Duodenal mucosa (tissue), 2 donors: ENCODE measurements around the gene TGFBR3.

Experiments used
- H3K27ac ChIP-seq: one replicate; pipeline ENCODE4 v1.7.0; 2013; ENCODE audit warnings: low read depth, low read length
- H3K27me3 ChIP-seq, 2 donors: one replicate each; pipeline ENCODE4 v1.7.0; 2013; ENCODE audit warnings: low read length in 2 of 2, control low read depth in 1 of 2; ENCODE audit not compliant: insufficient read depth in 2 of 2, control insufficient read depth in 1 of 2
- H3K36me3 ChIP-seq, 2 donors: one replicate each; pipeline ENCODE4 v1.7.0; 2013; ENCODE audit warnings: low read length in 2 of 2, control low read depth in 1 of 2; ENCODE audit not compliant: insufficient read depth in 2 of 2, control insufficient read depth in 1 of 2
- H3K4me1 ChIP-seq, 2 donors: one replicate each; pipeline ENCODE4 v1.7.0; 2013; ENCODE audit warnings: low read length in 2 of 2, control low read depth in 1 of 2; ENCODE audit not compliant: insufficient read depth in 2 of 2, control insufficient read depth in 1 of 2
- H3K4me3 ChIP-seq, 2 donors: one replicate each; pipeline ENCODE4 v1.7.0; 2013; ENCODE audit warnings: low read length in 2 of 2, low read depth in 1 of 2
- H3K9ac ChIP-seq, 2 donors: one replicate each; pipeline ENCODE4 v1.7.0; 2013; ENCODE audit warnings: low read length in 2 of 2, low read depth in 1 of 2
- H3K9me3 ChIP-seq, 2 donors: one replicate each; pipeline ENCODE4 v1.7.0; 2013; ENCODE audit warnings: low read length in 2 of 2, control low read depth in 1 of 2; ENCODE audit not compliant: control insufficient read depth in 1 of 2

TGFBR3 gene

DNA sequence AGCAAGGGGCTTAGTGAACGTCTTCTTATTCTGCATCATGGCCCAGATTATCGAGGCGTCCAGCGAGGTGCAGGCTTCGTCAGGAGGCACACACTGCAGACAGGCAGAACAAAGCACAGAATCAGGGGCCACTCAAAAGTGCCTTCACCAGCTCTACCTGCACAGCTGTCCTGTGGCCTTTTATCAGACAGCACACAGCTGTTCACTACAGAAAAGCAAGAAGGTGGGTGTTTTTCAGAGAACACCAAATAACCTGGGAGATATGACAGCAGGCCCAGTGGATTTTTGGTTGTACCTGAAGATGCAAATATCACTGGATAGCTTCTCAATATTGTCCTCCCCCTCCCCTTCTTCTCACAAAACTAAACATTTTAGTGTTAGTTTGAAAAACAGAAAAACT is 177.3 kb downstream of the TGFBR3 start:
- Histone ChIP-seq H3K4me3 (no peak overlapping the region), H3K4me1 (peaks cover 0 to 7% of the 10 kb centered on the region in 2 donors), H3K36me3 (peaks cover 0 to 3% of the 10 kb centered on the region in 2 donors), H3K27me3 (no peaks in the 10 kb centered on the region), H3K9me3 (no peaks in the 10 kb centered on the region), H3K27ac (no peak overlapping the region), H3K9ac (no peak overlapping the region)

DNA sequence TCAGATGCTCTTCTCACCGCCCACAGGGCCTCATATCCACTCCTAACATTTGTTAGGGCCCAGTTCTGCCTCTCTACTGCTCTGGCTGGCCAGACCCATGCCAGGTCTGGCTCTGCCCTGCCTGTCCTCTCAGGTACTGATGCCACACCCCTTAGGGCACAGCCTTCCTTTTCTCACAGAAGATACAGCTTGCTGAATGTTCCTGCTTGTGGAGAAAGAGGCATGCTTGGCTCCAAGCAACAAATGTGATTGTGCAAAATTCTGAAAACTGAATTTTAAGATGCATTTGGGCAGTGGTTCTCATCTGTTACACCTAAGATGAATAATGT is 178.1 kb downstream of the TGFBR3 start:
- Histone ChIP-seq H3K4me1 (peaks cover 0 to 1% of the 10 kb centered on the region in 2 donors), H3K27ac (no peak overlapping the region), H3K9me3 (no peaks in the 10 kb centered on the region), H3K4me3 (no peak overlapping the region), H3K27me3 (no peaks in the 10 kb centered on the region), H3K9ac (no peak overlapping the region), H3K36me3 (peaks cover 0 to 3% of the 10 kb centered on the region in 2 donors)

DNA sequence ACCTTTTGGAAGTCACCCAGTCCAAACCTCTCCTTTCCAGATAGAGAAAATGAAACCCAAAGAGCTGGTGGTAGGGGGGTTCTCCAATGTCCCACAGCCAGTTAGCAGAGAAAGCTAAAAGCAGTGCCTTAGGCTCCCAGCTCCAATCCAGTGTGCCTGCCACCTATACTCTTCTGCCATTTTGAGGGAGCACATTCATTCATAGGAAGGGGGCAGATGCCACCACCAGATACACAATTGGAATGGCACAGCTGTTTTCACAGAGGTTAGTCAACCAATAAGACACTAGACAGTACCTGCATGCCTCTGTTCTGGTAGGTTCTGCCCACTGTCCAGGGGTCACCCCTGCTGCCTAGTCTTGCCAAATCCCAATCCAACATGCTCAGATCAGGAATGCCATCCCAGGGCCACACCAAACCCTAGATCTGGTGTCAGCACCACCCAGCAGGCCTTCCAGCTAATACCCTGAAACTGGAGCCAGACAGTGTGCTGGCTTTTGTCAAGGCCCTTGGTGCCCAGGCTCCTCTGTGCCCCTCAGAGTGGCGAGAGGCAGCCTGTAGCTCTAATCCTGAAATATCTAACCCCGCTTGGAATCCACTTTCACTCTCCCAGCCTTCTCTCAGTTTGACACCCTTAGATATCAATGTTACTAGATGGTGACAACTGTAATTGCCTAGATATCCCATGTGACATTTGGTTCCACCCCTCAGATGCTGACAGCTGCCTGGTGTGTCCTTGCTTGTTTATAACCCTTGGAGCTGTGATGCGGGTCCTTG is 178.6 kb downstream of the TGFBR3 start:
- Histone ChIP-seq H3K27me3 (no peaks in the 10 kb centered on the region), H3K27ac (no peak overlapping the region), H3K4me3 (no peak overlapping the region), H3K9ac (no peak overlapping the region), H3K36me3 (peaks cover 0 to 3% of the 10 kb centered on the region in 2 donors), H3K4me1 (no peaks in the 10 kb centered on the region), H3K9me3 (no peaks in the 10 kb centered on the region)

- Histone ChIP-seq H3K4me1 (no peaks in the 10 kb centered on the region), H3K9me3 (no peaks in the 10 kb centered on the region), H3K27me3 (no peaks in the 10 kb centered on the region), H3K27ac (no peak overlapping the region), H3K9ac (no peak overlapping the region), H3K36me3 (peaks cover 0 to 3% of the 10 kb centered on the region in 2 donors), H3K4me3 (no peak overlapping the region)
These were observed 179.6 kb downstream of the TGFBR3 start for GRCh38 chr1:91706140-91706957.

DNA sequence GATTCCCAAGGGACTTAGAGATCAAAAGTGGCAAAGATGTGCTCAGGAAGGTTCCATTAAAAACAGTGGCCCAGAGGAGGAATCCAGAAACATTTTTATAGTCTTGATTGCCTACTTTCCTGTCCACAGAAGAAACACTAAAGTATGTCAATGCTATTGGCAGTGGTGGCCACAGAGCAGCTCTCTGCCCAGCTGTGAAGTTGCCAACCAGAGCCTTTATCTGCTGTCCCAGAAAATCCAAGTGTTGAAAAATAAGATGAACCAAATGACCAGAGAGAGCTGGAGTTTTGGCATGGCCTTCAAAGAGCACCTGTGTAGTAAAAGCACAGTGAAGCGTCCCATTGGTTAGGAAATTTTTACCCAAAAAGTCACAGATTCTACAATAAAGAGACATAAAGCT is 181.2 kb downstream of the TGFBR3 start:
- Histone ChIP-seq H3K27me3 (no peaks in the 10 kb centered on the region), H3K36me3 (no peaks in the 10 kb centered on the region), H3K4me3 (no peak overlapping the region), H3K9me3 (no peaks in the 10 kb centered on the region), H3K27ac (no peak overlapping the region), H3K9ac (no peak overlapping the region), H3K4me1 (no peaks in the 10 kb centered on the region)

DNA sequence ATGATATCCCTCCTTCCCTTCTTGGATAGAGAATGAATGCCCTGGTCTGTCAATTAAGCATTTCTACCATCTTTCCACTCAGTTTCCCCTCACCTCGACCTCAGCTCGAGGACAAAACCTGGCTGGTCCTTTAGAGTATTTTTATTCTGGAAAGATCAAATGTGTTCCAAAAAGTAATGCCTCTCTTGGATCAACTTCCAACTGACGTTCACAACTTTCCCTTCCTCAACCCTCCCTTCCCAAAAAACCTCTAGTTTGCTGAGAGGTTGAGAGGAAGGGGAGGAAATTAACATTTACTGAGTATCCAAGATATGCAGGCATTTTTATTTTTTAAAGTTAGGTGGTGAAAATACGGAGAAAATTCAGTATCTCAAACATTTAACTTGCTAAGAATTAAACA is 182.9 kb downstream of the TGFBR3 start:
- Histone ChIP-seq H3K27ac (no peak overlapping the region), H3K4me1 (no peaks in the 10 kb centered on the region)

DNA sequence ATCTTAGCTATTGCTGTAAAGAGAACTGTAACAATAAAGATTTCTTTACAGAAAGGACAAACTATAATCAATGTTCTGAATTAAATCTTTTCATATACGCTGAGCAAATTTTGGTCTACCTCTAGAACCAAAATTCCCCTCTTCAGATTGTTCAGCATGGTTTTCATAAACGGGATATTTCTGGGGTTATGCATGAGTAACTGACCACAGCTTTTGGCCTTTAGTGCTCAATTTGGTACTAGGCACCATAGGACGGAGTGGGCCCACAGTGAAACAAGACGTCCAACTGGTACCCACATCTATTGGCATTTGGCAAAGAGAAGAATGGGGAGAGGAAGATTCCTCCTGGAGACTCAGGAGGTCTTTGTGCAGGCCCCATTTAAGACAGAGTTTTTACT is 184.5 kb downstream of the TGFBR3 start:
- H3K36me3 ChIP-seq = no peaks in the 10 kb centered on the region
- H3K4me1 ChIP-seq = peaks cover 0 to 12% of the 10 kb centered on the region in 2 donors
- H3K27me3 ChIP-seq = no peaks in the 10 kb centered on the region
- no peaks in the 10 kb centered on the region for H3K9me3 ChIP-seq
- no peak overlapping the region for H3K9ac ChIP-seq
- H3K27ac ChIP-seq = no peak overlapping the region
- no peak overlapping the region for H3K4me3 ChIP-seq

More for the DNA sequence above, 182.9 kb downstream of the TGFBR3 start:
- H3K36me3 ChIP-seq = no peaks in the 10 kb centered on the region
- H3K27me3 ChIP-seq = no peaks in the 10 kb centered on the region
- H3K4me3 ChIP-seq = no peak overlapping the region
- no peak overlapping the region for H3K9ac ChIP-seq
- no peaks in the 10 kb centered on the region for H3K9me3 ChIP-seq

GRCh38 chr1:91700771-91701471 is 185.0 kb downstream of the TGFBR3 start:
- no peaks in the 10 kb centered on the region for H3K36me3 ChIP-seq
- H3K27me3 ChIP-seq = no peaks in the 10 kb centered on the region
- H3K4me3 ChIP-seq = no peak overlapping the region
- peaks cover 0 to 12% of the 10 kb centered on the region in 2 donors for H3K4me1 ChIP-seq
- H3K9ac ChIP-seq = no peak overlapping the region
- H3K9me3 ChIP-seq = no peaks in the 10 kb centered on the region
- no peak overlapping the region for H3K27ac ChIP-seq

DNA sequence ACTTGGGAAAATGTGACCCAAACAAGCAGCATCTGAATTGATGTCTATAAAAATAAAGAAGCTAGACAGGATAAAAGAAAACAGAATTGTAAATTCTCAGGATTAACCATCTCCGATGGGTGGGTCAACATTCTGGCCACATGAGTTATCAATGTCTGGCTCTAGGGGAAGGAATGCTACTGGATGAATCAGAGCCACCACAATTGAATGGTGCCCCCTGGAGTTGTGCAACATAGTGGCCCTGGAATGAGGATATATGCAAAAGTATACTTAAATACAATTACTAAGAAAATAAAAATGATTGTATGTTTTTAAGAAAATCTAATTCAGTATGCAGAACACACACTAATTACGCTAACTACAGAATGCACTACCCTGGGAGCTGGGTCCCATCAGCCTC is 185.6 kb downstream of the TGFBR3 start:
- H3K4me3 ChIP-seq = no peak overlapping the region
- H3K9ac ChIP-seq = no peak overlapping the region
- H3K27me3 ChIP-seq = no peaks in the 10 kb centered on the region
- no peaks in the 10 kb centered on the region for H3K9me3 ChIP-seq
- H3K4me1 ChIP-seq = peaks cover 0 to 12% of the 10 kb centered on the region in 2 donors
- H3K36me3 ChIP-seq = no peaks in the 10 kb centered on the region
- H3K27ac ChIP-seq = no peak overlapping the region
